PC-9 (cell line): ENCODE results near the gene TMA7. TPM values are rescaled to one million over a fixed set of nuclear protein-coding genes. Genes with fewer than 3 reads are reported as not detected.
"Not testable (repeated sequence)": the region's sequence is repeated elsewhere in the genome, so short reads cannot be mapped to it uniquely, and the experiment has no call there.

ENCODE experiments used
- BruUV-seq: library from RNA; stranded (reverse); fragments of 400-500 nt; replicated peaks from 2 replicates; lab custom pipeline; 2021; lab: Mats Ljungman, UMichigan
- CTCF ChIA-PET: fragments of 300-600 bp; sonication (Branson Sonifier 250); formaldehyde crosslinking; loops from one replicate; lab custom pipeline; 2022; ENCODE audit warnings: antibody characterized with exemption; lab: Charles Lee
- POLR2A ChIA-PET: fragments of 300-600 bp; sonication (Branson Sonifier 250); formaldehyde crosslinking; loops from one replicate; lab custom pipeline; 2022; ENCODE audit warnings: antibody characterized with exemption; ENCODE audit not compliant: unreplicated experiment; lab: Charles Lee
- DNase-seq, 2 experiments: peaks; one replicate each; pipeline versions ENCODE4 v3.0.0 to v3.0.0-alpha.2; 2015 to 2022; ENCODE audit warnings: mixed read lengths in 1 of 2
- H2AFZ ChIP-seq: fragments of 200-600 bp; sonication (generic); 2 replicates; pipeline ENCODE4 v1.8.1; 2017; ENCODE audit warnings: antibody characterized with exemption
- H3F3A ChIP-seq: fragments of 200-600 bp; sonication (generic); 2 replicates; pipeline ENCODE4 v1.8.1; 2017; ENCODE audit warnings: antibody characterized with exemption, mild to moderate bottlenecking, low read depth; ENCODE audit not compliant: insufficient read depth
- H3K27ac ChIP-seq: fragments of 200-600 bp; sonication (generic); 2 replicates; pipeline ENCODE4 v1.6.1; 2016; ENCODE audit warnings: mixed run types
- H3K27me3 ChIP-seq: fragments of 200-600 bp; sonication (generic); 2 replicates; pipeline ENCODE4 v1.6.1; 2016; ENCODE audit warnings: low read depth, mixed run types; ENCODE audit not compliant: insufficient read depth
- H3K36me3 ChIP-seq: fragments of 200-600 bp; sonication (generic); 2 replicates; pipeline ENCODE4 v1.6.1; 2016; ENCODE audit warnings: low read depth, mixed run types
- H3K4me1 ChIP-seq: fragments of 200-600 bp; sonication (generic); replicated peaks from 2 replicates; pipeline ENCODE4 v1.6.1; 2016; ENCODE audit warnings: mixed run types; ENCODE audit not compliant: insufficient read depth
- H3K4me2 ChIP-seq: fragments of 200-600 bp; sonication (generic); 2 replicates; pipeline ENCODE4 v1.6.1; 2017; ENCODE audit warnings: mixed run types
- H3K4me3 ChIP-seq: fragments of 200-600 bp; sonication (generic); 2 replicates; pipeline ENCODE4 v1.6.1; 2016; ENCODE audit warnings: mixed run types
- H3K79me2 ChIP-seq: fragments of 200-600 bp; sonication (generic); 2 replicates; pipeline ENCODE4 v1.6.1; 2017; ENCODE audit warnings: low read depth, mixed run types
- H3K9me2 ChIP-seq: fragments of 200-600 bp; sonication (generic); 2 replicates; pipeline ENCODE4 v1.8.1; 2017; ENCODE audit warnings: mild to moderate bottlenecking; ENCODE audit not compliant: insufficient read depth
- H3K9me3 ChIP-seq: fragments of 200-600 bp; sonication (generic); 2 replicates; pipeline ENCODE4 v1.8.1; 2016; ENCODE audit warnings: low read depth; ENCODE audit not compliant: insufficient read depth
- H4K20me1 ChIP-seq: fragments of 200-600 bp; sonication (generic); 2 replicates; pipeline ENCODE4 v1.8.1; 2017; ENCODE audit not compliant: insufficient read depth
- EZH2 ChIP-seq: fragments of 200-600 bp; sonication (generic); IDR thresholded peaks from 2 replicates; pipeline ENCODE4 v1.8.0; 2017; ENCODE audit warnings: antibody characterized with exemption, low read depth
- intact Hi-C: fragments of 100-400 bp; cut with micrococcal nuclease; formaldehyde crosslinking; loops from one replicate; pipeline ENCODE4 v1.10.0; 2022; ENCODE audit not compliant: unreplicated experiment
- total RNA-seq: library from RNA; stranded (reverse); gene quantifications from 2 replicates; pipeline ENCODE4 v1.2.3, GENCODE V29; 2021
- TF ChIP-seq, protein P1 (sequence below): fragments of 200-600 bp; sonication (generic); conservative IDR thresholded peaks from 2 replicates; pipeline ENCODE4 v1.6.1; 2017; ENCODE audit warnings: mixed run types, antibody characterized with exemption, mild to moderate bottlenecking, moderate library complexity

The TMA7 gene
- total RNA-seq, 1 experiment from 2014 or later: 314 TPM

DNA sequence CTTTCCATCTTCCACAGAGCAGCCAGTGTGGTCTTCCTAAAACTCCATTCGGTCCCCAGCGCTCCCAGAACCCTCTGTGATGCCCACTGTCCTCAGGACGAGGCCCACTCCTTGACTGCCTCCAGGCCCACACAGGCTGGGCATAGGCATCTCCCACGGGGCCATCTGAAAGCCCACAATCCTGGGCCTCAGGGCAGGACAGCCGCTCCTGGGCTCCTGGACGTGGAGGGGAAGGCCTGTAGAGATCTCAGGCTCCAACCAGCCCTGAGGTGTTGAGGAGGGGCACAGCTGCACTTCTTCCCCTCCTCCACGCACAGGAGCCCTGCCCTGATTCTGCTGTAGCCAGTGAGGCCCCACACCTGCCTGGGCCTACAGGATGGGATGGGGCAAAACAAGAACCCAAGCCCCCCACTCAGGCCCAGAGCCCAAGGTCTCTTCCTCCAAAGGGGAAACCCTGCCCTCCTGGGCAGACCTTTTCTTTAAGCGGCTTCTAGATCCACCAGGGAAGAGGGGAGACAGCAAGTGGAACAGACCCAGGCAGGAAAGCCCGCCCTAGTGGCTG lies 38.0 kb downstream of the TMA7 start:
- Histone ChIP-seq H3K9me3 (no peaks in the 10 kb centered on the region), H3K9me2 (no peaks in the 10 kb centered on the region), H3K79me2 (no peaks in the 10 kb centered on the region), H3K4me1 (peaks cover 7% of the 10 kb centered on the region; the same call in 1 of the 2 replicates), H2AFZ (no peak overlapping the region), H3K4me2 (no peak overlapping the region), H3K27ac (no peak overlapping the region), H3K36me3 (no peaks in the 10 kb centered on the region), H4K20me1 (no peaks in the 10 kb centered on the region), H3K4me3 (no peak overlapping the region), H3K27me3 (no peaks in the 10 kb centered on the region), H3F3A (peaks cover 8% of the 10 kb centered on the region; the same call in 1 of the 2 replicates)
- ChIA-PET CTCF (no interaction called here), POLR2A (no interaction called here)
- intact Hi-C loops: no loop called here
- TF ChIP-seq, protein P1, sequence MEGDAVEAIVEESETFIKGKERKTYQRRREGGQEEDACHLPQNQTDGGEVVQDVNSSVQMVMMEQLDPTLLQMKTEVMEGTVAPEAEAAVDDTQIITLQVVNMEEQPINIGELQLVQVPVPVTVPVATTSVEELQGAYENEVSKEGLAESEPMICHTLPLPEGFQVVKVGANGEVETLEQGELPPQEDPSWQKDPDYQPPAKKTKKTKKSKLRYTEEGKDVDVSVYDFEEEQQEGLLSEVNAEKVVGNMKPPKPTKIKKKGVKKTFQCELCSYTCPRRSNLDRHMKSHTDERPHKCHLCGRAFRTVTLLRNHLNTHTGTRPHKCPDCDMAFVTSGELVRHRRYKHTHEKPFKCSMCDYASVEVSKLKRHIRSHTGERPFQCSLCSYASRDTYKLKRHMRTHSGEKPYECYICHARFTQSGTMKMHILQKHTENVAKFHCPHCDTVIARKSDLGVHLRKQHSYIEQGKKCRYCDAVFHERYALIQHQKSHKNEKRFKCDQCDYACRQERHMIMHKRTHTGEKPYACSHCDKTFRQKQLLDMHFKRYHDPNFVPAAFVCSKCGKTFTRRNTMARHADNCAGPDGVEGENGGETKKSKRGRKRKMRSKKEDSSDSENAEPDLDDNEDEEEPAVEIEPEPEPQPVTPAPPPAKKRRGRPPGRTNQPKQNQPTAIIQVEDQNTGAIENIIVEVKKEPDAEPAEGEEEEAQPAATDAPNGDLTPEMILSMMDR: no peak
- TF ChIP-seq EZH2: no peak
- no peak for DNase-seq
- BruUV-seq: no TSS peak

DNA sequence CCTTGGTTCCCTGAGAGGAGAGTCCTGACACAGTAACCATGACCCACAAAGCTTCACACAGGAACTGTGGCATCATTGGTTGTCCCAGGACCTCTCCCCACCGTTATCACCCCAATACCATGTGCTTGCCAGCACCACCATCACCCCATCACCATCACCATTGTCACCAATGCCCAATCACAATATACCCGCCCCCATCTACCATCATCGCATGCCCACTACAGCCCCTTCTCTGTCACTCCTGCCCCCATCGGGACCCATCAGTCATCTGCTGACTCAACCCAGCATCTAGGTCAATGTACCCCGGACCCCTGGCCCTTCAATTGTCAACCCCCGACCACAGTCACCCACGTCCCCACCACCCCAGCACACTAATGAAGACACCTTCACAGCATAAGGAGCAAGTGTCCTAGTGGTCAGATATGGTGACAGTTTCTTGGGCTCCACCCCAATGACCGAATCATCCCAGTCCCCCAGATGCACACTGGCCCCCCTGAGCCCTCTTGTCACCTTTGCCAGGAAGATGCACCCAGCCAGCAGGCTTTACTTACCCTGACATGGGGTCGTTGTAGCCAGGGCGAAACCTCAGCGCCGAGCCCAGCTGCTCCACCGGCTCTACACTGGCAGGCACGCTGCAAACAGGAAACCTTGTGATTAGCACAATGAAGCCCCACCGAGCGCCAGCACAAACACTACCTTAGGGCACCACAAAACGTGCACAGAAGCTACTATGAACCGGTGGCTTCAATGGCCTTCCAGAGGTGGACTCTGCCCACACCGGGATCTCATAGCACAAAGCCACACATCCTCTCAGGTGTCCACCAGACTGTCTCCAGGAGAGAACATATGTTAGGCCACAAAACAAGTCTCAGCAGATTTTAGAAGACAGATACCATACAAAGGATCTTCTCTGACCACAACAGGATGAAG lies 38.8 kb downstream of the TMA7 start:
- intact Hi-C loops: no loop called here
- POLR2A ChIA-PET: no interaction called here
- Histone ChIP-seq H4K20me1 (no peaks in the 10 kb centered on the region), H3K36me3 (no peaks in the 10 kb centered on the region), H2AFZ (no peak overlapping the region), H3K79me2 (no peaks in the 10 kb centered on the region), H3F3A (peaks cover under 1% of the 10 kb centered on the region; the same call in 1 of the 2 replicates), H3K4me1 (no peaks in the 10 kb centered on the region), H3K27me3 (no peaks in the 10 kb centered on the region), H3K4me3 (no peak overlapping the region), H3K4me2 (no peak overlapping the region), H3K9me3 (no peaks in the 10 kb centered on the region), H3K27ac (no peak overlapping the region), H3K9me2 (no peaks in the 10 kb centered on the region)
- BruUV-seq: no TSS peak
- no peak for DNase-seq
- CTCF ChIA-PET: interaction anchor here (0.6 kb wide), 1 partner anchor 29 kb away, joined by 10 read pairs; no protein-coding TSS in a partner anchor
- TF ChIP-seq, protein P1: no peak
- TF ChIP-seq EZH2: no peak

DNA sequence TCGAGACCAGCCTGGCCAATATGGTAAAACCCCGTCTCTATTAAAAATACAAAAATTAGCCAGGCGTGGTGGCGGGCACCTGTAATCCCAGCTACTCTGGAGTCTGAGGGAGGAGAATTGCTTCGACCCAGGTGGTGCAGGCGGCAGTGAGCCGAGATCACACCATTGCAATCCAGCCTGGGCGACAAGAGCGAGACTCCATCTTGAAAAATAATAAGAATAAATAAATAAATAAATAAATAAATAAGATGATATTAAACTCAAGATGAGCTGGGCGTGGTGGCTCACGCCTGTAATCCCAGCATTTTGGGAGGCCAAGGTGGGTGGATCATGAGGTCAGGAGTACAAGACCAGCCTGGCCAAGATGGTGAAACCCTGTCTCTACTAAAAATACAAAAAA lies 40.8 kb downstream of the TMA7 start:
- BruUV-seq, H4K20me1 ChIP-seq, H3K4me1 ChIP-seq, H3K9me3 ChIP-seq, H3K79me2 ChIP-seq, H3K4me2 ChIP-seq, CTCF ChIA-PET, H3K27ac ChIP-seq, H3K4me3 ChIP-seq, H2AFZ ChIP-seq, H3F3A ChIP-seq, POLR2A ChIA-PET, H3K36me3 ChIP-seq, DNase-seq, H3K9me2 ChIP-seq, intact Hi-C loops, H3K27me3 ChIP-seq: not testable (repeated sequence)

DNA sequence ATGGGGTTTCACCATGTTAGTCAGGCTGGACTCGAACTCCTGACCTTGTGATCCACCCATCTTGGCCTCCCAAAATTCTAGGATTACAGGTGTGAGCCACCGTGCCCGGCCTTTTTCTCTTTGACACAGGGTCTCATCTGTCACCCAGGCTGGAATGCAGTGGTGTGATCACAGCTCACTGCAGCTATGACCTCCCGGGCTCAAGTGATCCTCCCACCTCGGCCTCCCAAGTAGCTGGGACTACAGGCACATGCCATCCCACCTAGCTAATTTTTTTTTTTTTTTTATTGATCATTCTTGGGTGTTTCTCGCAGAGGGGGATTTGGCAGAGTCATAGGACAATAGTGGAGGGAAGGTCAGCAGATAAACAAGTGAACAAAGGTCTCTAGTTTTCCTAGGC lies 42.8 kb downstream of the TMA7 start:
- intact Hi-C loops, BruUV-seq, H3K4me3 ChIP-seq, H4K20me1 ChIP-seq, H3K4me1 ChIP-seq, H3K9me3 ChIP-seq, POLR2A ChIA-PET, H3K27me3 ChIP-seq, DNase-seq, H3K36me3 ChIP-seq, H3F3A ChIP-seq, H3K4me2 ChIP-seq, H2AFZ ChIP-seq, CTCF ChIA-PET, H3K79me2 ChIP-seq, H3K27ac ChIP-seq, H3K9me2 ChIP-seq: not testable (repeated sequence)
